NCI-H1092 treated with DMSO at 0.1 percent for 48 hours (cell line): Measurements from ENCODE around the gene COA6.
"Not testable (repeated sequence)": the region's sequence is repeated elsewhere in the genome, so short reads cannot be mapped to it uniquely, and the experiment has no call there.

ENCODE experiments used
- DNase-seq: peaks from one replicate; lab custom pipeline; 2025; lab: John Stamatoyannopoulos, UW

Gene COA6

GRCh38 chr1:234369784-234370183 is 3.5 kb upstream of the COA6 start:
- DNase-seq, result no peak

- DNase-seq, result no peak
Observed at GRCh38 chr1:234371414-234371813, 1.8 kb upstream of the COA6 start.

- no peak for DNase-seq
Observed at GRCh38 chr1:234372011-234372757, 1.1 kb upstream of the COA6 start.

GRCh38 chr1:234373959-234374254 is 651 bp downstream of the COA6 start:
- DNase-seq, result no peak

DNA sequence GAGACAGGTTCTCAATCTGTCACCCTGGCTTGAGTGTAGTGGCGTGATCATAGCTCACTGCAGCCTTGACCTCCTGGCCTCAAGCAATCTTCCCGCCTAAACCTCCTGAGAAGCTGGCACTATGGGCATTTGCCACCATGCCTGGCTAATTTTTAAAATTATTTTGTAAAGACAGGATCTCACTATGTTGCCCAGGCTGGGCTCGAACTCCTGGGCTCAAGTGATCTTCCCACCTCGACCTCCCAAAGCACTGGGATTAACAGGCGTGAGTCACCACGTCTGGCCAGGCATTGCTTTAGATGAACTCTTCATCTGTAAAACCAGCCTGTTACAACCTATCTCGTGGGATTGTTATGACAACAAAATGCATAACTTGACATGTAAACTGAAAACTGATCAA is 2.4 kb downstream of the COA6 start:
- DNase-seq, result no peak

GRCh38 chr1:234379591-234380109 is 6.4 kb downstream of the COA6 start:
- not testable (repeated sequence) for DNase-seq

DNA sequence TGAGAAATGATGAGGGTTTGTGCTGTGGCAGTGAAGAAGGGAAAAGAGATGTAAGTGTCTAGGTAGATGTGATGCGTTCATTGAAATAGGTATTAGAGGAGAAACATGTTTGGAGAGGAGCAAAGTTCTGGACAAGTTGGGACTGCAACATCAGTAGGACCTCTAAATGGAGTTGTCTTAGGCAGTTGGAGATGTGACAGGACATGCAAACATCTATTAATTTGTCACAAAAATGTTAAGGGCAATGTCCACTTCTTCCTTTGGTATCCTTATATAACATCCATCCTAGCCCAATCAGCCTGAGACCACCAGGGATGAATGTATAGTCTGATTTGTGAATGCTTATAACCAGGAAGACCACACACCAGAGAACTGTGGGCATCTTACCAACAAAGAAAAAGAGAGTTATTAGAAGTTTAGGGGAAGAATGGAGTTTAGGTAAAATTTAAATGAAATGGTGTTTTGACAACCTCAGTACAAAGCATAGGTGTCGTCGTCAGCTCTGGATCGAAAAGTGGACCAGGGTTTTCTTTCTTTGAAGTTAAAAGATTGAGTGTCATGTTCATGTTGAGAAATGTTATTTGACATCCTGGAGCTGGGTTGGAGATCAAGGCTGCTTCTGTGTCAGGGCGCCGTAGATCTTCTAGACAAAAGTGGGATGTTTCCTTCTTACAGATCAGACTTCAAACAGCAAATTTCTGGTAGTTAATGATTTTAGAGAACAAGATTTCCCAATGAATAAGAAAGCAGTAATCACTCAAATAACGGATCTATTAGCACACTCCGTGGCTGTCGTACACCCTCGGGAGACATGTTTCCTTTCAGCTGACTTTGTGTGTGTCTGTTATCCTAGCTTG is 8.7 kb downstream of the COA6 start:
- no peak for DNase-seq

DNA sequence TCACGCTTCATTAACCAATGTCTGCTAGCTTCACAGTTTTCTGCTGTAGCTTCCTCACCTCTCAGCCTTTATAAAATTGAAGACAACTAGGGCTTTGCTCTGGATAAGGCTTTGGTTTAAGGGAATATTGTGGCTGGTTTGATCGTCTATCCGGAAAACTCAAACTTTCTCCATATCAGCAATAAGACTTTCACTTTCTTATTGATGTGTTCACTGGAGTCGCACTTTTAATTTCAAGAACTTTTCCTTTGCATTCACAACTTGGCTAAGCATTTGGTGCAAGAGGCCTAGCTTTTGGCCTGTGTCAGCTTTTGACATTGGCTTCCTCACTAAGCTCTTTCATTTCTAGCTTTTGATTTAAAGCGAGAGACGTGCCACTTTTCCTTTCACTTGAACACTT is 12.9 kb downstream of the COA6 start:
- no peak for DNase-seq

GRCh38 chr1:234388094-234388493 is 14.8 kb downstream of the COA6 start:
- DNase-seq, result no peak

GRCh38 chr1:234393190-234393589 is 19.9 kb downstream of the COA6 start:
- no peak for DNase-seq

DNA sequence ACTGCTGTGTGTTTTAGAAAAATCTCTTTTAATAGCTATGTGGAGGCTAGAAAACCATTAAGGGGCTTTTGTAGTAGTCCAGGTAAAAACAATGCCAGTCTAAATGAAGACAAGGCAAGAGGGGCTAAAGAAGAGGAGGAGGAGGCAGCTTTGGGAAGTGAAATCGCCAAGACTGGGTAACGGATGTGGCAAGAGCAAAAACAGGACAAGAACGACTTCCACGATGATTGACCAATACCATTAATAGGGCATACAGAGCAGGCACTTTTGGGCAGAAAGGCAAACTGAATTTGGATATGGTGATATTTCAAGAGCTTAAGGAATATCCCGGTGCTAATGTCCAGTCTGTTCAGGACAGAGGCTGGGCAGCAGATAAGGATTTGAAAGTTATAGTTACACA is 22.0 kb downstream of the COA6 start:
- DNase-seq, result no peak

DNA sequence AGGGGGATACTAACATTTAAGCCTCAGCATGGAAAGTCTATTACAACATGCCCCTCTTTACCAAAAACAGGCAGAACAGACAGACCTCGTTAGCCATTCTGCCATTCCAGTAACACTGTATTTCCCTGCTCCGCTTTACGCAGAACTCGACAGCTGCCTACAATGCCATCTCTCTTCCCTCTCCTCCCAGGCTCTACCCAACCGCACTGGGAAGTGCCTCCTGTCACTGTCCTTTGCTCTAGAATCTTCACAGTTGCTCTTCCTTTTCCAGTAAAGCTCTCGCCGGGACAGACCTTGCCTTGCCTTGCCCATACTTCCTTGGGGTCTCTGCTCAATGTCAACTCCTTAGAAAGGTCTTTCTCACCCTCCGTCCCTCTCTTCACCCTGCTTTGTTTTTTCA is 22.8 kb downstream of the COA6 start:
- DNase-seq, result no peak

DNA sequence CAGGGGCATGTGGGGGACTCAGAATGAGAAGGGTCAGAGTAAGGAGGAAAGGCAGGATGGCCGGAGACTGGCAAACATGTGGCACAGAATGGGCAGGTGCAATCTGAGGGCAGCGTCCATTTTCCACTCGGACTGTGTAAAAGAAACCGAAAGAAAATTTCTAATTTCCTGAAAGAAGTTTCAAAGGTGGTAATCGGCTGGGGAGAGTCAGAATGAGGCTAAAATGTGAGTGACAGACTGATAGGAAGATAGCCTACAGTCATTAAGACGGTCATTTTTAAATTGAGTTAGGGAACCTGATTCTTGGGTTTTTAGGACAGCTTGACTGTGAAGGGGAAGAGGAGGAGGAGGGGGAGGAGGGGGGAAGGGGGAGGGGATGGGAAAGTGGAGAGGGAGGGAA is 23.6 kb downstream of the COA6 start:
- no peak for DNase-seq

DNA sequence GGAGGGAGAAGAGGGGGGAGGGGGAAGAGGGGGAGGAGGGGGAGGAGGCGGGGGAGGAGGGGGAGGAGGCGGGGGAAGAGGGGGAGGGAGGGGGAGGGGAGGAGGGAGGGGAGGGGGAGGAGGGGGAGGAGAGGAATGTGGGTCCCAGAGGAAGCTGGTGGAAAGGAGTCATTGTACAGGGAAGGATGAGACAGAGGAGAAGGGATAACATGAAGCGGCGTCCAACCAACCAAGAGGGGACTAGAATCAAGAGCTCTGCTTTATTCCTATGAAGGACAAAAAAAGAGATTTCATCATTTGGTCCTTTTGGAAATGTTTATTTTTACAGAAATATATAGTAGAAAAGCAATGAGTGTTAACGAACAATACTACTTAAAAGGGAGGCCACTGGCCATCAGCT is 24.5 kb downstream of the COA6 start:
- DNase-seq, result no peak

DNA sequence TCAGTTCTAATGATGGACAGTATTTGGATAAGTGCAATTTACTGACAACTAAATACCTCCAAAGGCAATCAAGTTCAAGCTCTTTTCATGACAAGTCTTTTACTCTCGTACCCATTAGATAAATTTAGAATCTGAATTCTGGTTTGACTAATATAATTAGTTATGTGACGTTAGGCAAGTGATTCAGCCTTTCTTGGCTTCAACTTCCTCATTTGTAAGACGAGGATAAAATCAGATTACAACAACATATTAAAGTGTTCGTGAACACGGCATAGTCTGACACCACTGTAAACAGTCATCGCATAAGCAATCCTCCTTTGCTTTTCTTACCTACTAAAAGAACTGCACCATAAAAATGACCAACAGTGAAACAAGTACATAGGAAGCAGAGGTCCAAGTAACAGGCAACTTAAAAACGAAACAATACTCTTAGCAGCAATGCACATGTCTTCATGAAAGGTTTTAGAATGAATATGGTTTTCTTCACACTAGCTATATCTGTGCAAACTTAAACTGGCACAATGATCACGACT is 25.7 kb downstream of the COA6 start:
- no peak for DNase-seq

DNA sequence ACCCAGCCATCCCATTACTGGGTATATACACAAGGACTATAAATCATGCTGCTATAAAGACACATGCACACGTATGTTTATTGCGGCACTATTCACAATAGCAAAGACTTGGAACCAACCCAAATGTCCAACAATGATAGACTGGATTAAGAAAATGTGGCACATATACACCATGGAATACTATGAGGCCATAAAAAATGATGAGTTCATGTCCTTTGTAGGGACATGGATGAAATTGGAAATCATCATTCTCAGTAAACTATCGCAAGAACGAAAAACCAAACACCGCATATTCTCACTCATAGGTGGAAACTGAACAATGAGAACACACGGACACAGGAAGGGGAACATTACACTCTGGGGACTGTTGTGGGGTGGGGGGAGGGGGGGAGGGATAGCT is 26.3 kb downstream of the COA6 start:
- not testable (repeated sequence) for DNase-seq

DNA sequence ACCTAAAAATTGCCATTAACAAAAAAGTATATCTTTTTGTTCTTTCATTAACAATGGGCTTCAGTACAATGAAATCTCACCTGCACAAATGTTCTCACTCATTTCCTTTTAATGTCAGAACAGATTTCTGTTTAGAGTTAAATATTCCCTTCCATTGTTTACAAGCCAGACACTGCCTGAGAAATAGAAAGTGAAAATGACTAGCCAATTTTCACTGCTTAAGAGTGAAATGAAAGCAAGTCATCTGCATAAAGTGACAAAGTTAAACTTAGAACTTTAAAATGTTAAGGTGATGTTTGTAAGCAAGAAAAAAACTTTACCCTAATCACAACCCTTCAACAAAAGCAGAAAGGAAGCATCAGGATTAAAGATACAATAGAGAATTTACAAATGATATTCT is 27.5 kb downstream of the COA6 start:
- DNase-seq, result no peak

GRCh38 chr1:234401658-234402057 is 28.4 kb downstream of the COA6 start:
- DNase-seq, result no peak

DNA sequence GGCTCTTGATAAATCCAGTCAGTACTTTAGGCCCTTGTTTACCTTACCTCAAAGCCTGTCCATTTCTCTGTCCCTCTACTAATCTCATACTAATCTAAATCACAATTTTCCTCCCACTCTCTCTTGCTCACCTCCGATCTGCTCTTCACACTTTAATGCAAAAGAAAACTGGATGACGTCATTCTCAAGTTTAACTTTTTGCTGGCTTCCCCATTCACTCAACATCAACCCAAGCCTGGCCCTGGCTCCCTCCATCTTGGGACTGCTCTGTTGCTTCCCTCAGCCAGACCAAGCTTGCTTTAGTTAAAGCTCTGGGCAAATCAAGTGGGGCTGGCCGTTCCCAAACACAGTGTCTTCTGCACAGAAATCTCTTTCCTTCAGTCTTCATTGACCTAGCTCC is 29.7 kb downstream of the COA6 start:
- no peak for DNase-seq

DNA sequence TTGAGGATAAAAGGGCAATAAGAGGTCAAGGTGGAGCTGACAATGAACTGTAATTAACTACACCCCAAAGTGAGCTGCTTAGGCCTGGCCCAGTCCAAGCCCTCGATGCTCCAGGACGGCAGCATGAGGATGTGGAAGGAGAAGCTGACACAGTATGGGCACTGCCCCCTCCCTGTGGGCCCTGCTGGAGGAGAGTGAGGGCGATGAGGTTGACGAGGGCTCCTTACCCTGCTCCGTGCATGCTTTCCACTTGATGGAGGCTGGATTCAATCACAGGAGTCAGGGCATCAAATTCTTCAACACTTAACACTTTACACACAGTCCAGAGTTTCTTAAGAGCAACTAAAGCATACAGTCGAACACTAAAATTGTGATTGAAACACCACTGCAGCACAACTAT is 32.4 kb downstream of the COA6 start:
- DNase-seq, result no peak

GRCh38 chr1:234406871-234407270 is 33.6 kb downstream of the COA6 start:
- no peak for DNase-seq

- no peak for DNase-seq
Observed at GRCh38 chr1:234408757-234409156, 35.5 kb downstream of the COA6 start.

DNA sequence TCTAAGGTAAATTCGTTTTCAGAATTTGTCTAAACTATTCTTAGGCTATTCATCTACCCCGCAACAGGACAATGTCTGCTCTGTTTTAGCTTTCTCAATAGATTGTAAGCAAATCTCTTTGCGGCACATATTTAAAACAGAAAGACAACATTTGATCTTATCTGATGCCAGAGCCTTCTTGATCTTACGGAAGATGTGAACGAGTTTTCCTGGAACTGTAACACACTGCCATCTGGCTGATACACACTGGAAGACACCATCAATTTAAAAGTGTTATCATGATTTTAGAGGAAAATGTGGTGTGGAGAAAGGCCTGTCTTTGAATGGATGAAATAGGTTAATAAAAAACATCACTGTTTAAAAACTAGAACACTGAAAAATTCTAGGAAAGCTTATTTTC is 36.1 kb downstream of the COA6 start:
- DNase-seq, result no peak
